Stimulated activated effector memory CD8-positive, alpha-beta T cell treated with anti-CD3 and anti-CD28 coated beads, Interleukin-12 subunit alpha, Interleukin-12 subunit beta, amount 100 ng/mL, for 72 hours (primary cell): ENCODE measurements around the gene MYRIP.

Experiments used
- ATAC-seq: fragments of 150-1000 bp; cut with Tn5 transposase; 2 replicates; pipeline ENCODE4 v1.10.0; 2021
- DNase-seq, 2 donors: peaks; one replicate each; pipeline ENCODE4 v3.0.0; 2021 to 2022; ENCODE audit warnings: low spot score in 2 of 2
- H3K27ac Mint-ChIP-seq: one replicate; pipeline ENCODE4 v1.8.0; 2022; ENCODE audit warnings: mild to moderate bottlenecking, mixed read lengths
- H3K36me3 Mint-ChIP-seq: one replicate; pipeline ENCODE4 v1.8.0; 2022; ENCODE audit warnings: mild to moderate bottlenecking, mixed read lengths
- H3K4me1 Mint-ChIP-seq: one replicate; pipeline ENCODE4 v1.8.0; 2022; ENCODE audit warnings: mixed read lengths
- H3K4me3 Mint-ChIP-seq: one replicate; pipeline ENCODE4 v1.8.0; 2022; ENCODE audit warnings: mild to moderate bottlenecking, mixed read lengths
- H3K9me3 Mint-ChIP-seq: one replicate; pipeline ENCODE4 v1.8.0; 2022; ENCODE audit warnings: mixed read lengths

The MYRIP gene

DNA sequence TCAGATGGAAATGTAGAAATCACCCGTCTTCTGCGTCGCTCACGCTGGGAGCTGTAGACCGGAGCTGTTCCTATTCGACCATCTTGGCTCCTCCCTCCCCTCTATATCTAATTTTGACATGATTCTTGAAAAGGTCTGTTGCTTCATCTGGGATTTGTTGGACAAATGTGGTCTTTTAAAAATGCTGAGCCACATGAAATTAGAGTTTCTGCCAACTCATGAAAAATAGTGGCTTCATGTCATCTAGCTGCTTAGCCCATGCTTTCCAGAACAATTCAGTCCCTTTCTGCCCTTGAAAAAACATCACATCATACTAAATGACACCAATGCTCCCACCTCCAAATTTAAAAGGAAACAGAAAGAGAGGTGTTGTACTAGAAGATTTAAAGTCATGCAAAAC is 351.5 kb downstream of the MYRIP start:
- ATAC-seq (no peak), DNase-seq (no peak)
- peaks cover 8% of the 10 kb centered on the region for H3K9me3 Mint-ChIP-seq
- H3K27ac Mint-ChIP-seq: no peak overlapping the region
- no peaks in the 10 kb centered on the region for H3K4me1 Mint-ChIP-seq
- H3K4me3 Mint-ChIP-seq: no peak overlapping the region
- H3K36me3 Mint-ChIP-seq: no peaks in the 10 kb centered on the region

DNA sequence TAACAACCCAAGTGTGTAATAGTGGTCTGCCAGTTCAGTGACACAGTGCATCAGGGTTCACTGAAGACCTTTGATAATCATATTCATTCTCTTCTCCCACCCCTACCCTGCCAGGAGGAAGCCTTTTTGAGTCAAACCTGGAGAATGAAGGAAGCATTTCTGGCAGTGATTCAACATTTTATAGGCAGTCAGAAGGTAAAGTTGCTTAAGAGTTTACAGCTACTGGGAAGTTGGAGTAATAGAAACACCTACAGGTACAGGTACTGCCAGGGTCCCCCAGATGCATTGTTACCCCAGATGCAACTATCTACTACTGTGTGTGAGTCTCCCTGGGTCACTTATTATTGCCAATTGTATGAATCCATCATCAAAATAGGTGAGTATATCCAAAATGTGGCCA is 353.2 kb downstream of the MYRIP start:
- H3K9me3 Mint-ChIP-seq: peaks cover 8% of the 10 kb centered on the region
- no peak overlapping the region for H3K4me3 Mint-ChIP-seq
- ATAC-seq: no peak
- DNase-seq: no peak
- H3K4me1 Mint-ChIP-seq: no peaks in the 10 kb centered on the region
- H3K27ac Mint-ChIP-seq: no peak overlapping the region
- H3K36me3 Mint-ChIP-seq: no peaks in the 10 kb centered on the region

DNA sequence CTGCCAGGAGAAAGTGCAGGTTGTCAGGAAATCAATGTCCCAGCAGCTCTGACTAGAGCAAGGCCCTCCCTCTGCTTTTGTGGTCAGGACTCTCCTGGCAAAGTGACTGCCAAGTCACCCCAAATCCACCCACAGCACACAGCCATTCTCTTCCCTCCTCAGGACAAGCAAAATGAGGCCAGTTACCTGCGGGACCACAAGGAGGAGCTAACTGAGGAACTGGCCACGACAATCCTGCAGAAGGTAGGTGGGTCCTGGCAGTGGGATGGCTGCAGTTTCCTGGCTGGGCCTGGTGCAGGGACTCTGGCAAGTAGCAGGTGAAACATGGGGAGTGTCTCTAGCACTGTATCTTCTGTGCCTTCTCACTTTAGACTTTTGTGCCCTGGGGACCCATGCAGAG is 357.6 kb downstream of the MYRIP start:
- Mint-ChIP-seq H3K36me3 (no peaks in the 10 kb centered on the region), H3K4me3 (no peak overlapping the region), H3K4me1 (peaks cover 13% of the 10 kb centered on the region)

DNA sequence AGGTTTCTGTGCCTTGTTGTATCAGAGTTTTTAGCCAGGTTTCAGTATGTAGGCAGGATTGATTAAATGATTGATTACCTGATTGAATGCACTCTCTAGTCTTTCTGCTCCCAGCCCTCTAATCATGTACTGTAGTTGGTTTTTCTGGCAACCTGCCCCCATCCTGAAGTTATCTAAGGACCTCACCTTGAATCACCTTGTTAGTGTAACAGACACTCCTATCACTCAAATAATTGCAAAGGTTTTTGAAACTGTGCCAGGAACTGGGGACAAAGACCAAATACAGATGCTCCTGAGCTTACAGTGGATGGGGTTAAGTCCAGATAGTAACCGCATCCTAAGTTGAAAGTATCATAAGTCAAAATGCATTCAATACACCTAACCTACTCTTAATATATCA is 358.5 kb downstream of the MYRIP start:
- DNase-seq (no peak), ATAC-seq (no peak)
- H3K9me3 Mint-ChIP-seq: no peaks in the 10 kb centered on the region
- no peaks in the 10 kb centered on the region for H3K36me3 Mint-ChIP-seq
- H3K27ac Mint-ChIP-seq: no peak overlapping the region
- no peak overlapping the region for H3K4me3 Mint-ChIP-seq
- H3K4me1 Mint-ChIP-seq: peaks cover 13% of the 10 kb centered on the region

More for the DNA sequence above, 357.6 kb downstream of the MYRIP start:
- Mint-ChIP-seq H3K9me3 (no peaks in the 10 kb centered on the region), H3K27ac (no peak overlapping the region)
- ATAC-seq: no peak
- no peak for DNase-seq

DNA sequence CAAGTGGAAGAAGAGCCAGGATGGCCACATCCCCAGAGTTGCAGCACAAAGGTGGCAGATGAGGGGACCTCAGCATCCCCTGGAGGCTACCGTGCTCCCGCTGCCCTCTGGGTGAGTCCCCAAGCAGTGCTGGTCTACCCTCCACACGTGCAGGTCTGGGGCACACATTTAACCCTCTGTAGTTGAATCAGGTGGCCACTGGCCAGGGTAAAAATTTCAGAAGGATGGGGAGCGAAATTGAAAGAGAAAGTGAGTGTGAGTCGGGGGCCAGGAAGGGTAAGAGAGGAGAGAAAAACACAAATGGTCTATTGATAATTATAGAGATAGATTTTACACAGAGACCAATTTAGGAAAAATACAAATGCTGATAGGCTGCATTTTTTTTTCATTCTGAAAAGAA is 360.6 kb downstream of the MYRIP start:
- Mint-ChIP-seq H3K27ac (no peak overlapping the region), H3K4me3 (peak overlapping the region; percentile 11), H3K4me1 (peaks cover 13% of the 10 kb centered on the region), H3K9me3 (no peaks in the 10 kb centered on the region), H3K36me3 (no peaks in the 10 kb centered on the region)
- ATAC-seq (no peak), DNase-seq (no peak)

DNA sequence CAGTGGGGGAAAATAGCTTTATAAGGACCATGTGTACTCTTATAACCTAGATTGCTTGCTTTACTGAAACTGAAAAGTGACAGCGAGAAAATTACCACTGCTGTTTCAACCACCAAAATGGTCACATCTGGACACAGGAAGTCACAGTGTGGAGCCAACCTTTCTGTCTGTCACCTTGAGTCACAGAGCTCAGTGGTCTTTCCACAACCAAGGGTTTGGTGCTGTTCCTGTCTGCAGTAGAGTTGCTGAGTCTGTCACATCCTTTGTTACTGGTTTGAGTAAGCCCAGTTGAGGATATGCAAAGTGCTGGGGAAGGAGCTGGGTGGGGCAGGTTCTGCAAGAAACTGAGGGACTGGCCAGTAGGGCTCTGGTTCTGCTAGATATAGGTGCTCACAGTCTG is 361.0 kb downstream of the MYRIP start:
- Mint-ChIP-seq H3K4me1 (peaks cover 13% of the 10 kb centered on the region), H3K27ac (no peak overlapping the region), H3K36me3 (no peaks in the 10 kb centered on the region), H3K4me3 (peak overlapping the region; percentile 11), H3K9me3 (no peaks in the 10 kb centered on the region)
- peak; percentile 87 for ATAC-seq
- DNase-seq: no peak

DNA sequence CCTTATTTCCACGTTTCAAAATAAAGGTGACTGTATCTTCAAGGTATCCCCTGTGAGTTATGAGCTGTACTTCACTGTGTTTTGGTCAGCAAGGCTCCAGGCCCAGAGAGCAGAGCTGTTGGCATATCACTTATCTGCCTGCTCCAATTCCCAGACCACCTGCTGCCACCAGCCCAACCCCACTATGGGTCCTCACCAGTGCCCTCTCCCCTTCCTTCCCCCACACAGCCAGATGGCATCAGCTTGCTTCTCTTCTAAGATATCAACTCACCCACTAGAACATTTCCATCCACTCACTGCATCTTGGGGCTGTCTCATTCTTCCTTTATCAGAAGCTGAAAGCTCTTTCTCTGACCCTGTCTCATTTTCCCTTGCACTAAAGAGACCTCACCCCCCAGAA is 363.2 kb downstream of the MYRIP start:
- no peak for DNase-seq
- Mint-ChIP-seq H3K4me3 (no peak overlapping the region), H3K27ac (no peak overlapping the region), H3K4me1 (peaks cover 13% of the 10 kb centered on the region), H3K9me3 (no peaks in the 10 kb centered on the region), H3K36me3 (no peaks in the 10 kb centered on the region)
- ATAC-seq: no peak

DNA sequence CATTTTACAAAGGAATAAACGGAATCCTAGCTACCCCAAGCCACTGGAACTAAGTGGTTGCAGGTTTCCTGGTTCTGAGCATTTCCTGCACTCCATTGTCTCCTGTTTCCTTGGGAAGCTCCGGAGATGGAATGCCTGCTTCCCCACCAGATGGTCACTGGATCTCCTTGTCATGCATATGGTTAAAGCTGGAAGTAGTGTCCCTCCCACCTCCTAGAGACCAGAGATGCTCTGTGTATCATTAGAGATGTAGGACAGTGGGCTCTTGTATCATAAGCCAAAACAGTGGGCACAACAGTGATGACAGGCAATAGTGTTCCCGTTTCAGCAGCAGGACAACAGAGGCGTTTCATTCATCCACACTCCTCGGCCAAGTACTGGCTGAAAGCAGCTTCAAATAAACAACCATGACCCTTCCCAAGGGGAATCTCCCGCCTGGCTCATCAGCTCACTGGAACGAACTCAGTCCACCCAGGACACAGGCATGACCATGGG is 363.9 kb downstream of the MYRIP start:
- Mint-ChIP-seq H3K4me3 (no peak overlapping the region), H3K4me1 (peaks cover 13% of the 10 kb centered on the region), H3K27ac (no peak overlapping the region), H3K9me3 (no peaks in the 10 kb centered on the region), H3K36me3 (no peaks in the 10 kb centered on the region)
- DNase-seq (no peak), ATAC-seq (no peak)

DNA sequence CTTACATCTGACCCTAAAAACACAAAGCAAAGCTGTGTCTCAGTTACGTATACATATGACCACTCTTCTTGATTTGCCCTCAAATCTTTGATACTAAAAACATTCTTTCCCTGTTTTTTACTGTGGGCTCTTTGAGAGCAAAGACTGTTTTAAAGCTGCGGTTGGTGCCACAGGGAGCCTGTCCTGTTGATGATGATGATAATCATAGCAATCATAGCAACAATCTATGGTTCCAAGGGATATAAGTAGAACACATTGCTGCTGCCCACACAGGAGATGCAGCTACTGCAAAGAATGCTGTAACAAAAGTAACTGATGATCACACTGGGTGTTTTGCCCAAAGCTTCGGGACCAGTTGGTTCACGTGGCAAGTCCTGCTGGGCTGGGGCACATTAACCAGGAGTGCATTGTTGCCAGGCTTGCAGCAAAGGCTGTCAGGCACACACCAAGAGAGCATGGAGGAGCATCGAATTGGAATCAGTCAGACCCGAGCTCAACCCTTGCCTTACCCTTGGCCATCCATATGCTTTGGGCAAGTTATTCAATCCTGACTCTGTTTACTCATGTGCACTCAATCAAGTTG is 368.7 kb downstream of the MYRIP start:
- H3K27ac Mint-ChIP-seq: no peak overlapping the region
- H3K4me3 Mint-ChIP-seq: no peak overlapping the region
- no peak for DNase-seq
- no peaks in the 10 kb centered on the region for H3K4me1 Mint-ChIP-seq
- no peaks in the 10 kb centered on the region for H3K9me3 Mint-ChIP-seq
- no peak for ATAC-seq
- H3K36me3 Mint-ChIP-seq: no peaks in the 10 kb centered on the region

DNA sequence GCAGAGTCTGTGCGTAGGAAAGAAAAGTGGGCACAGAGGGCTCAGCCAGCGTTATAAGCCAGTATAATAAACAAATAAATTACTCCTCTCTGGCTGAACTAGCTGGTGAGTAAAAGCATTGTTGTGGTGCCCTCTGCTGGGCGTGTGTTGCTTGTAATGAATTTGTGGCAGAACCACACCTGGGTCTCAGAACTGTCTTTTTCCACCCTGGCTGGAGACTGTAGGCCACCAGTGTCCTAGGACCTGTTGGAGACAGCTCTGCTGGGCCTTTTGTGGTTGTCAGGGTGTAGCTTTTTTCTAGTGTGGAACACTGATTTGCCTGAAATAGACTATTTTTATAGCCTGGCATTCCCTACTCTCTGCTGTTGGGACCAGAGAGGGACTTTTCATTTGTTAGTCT is 369.6 kb downstream of the MYRIP start:
- Mint-ChIP-seq H3K9me3 (no peaks in the 10 kb centered on the region), H3K4me1 (no peaks in the 10 kb centered on the region), H3K36me3 (no peaks in the 10 kb centered on the region), H3K4me3 (no peak overlapping the region), H3K27ac (no peak overlapping the region)
- peak; percentile 33 to 74 for DNase-seq
- peak; percentile 45 for ATAC-seq

DNA sequence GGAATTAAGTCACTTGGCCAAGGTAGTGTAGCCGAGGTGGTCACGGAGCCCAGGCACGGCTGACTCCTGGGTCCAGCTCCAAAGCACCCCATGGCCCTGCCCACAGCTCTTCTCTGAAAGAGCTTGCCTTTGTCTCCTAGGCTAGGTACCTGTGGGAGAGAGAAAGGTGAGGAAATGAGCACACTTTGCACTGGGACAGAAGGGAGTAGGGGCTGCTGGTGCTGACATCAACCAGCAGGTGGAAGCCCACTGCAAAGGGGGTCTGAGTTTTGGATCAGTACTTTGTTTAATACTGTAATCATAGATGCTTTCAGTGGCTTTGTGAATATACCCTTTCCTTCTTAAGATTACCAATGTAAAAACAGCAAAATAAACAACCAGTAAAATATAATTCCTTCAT is 371.8 kb downstream of the MYRIP start:
- Mint-ChIP-seq H3K4me1 (peaks cover 6% of the 10 kb centered on the region), H3K4me3 (no peak overlapping the region), H3K27ac (no peak overlapping the region), H3K9me3 (no peaks in the 10 kb centered on the region), H3K36me3 (no peaks in the 10 kb centered on the region)
- DNase-seq: peak in 1 of 2 donors; percentile 29
- ATAC-seq: peak; percentile 33

DNA sequence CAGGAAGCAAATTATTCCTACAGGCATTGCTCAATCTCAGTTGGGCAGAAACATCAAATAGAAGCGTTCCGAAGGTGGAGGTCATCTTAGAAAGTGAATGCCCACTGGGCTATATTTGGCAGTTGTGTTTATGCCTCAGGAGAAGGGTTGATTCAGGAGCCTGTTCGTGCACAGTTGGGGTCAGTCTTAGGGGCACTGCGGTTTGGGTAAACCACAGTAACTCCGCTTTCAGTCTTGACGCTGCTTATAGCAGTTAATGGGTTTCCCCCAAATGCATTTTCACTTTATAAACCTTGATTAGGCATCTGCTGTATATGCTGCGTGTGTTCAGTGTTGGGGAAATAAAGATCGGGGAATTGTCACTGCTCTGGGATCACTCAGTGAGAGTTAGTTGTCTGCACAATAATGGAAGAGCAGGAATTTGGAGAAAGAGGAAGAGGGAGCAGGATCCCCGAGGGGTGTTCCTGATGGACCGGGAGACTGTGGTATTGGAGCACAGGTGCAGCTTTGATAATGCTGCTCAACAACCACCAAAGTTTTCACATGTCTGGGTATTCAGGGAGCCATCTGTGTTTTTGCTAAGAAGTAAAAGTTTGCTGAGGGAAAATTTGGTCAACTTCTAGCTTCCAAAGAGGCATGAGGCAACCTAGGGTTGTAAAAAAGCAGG is 375.8 kb downstream of the MYRIP start:
- no peak overlapping the region for H3K4me3 Mint-ChIP-seq
- peaks cover 6% of the 10 kb centered on the region for H3K4me1 Mint-ChIP-seq
- no peak for ATAC-seq
- no peaks in the 10 kb centered on the region for H3K36me3 Mint-ChIP-seq
- no peak overlapping the region for H3K27ac Mint-ChIP-seq
- no peak for DNase-seq
- H3K9me3 Mint-ChIP-seq: no peaks in the 10 kb centered on the region

DNA sequence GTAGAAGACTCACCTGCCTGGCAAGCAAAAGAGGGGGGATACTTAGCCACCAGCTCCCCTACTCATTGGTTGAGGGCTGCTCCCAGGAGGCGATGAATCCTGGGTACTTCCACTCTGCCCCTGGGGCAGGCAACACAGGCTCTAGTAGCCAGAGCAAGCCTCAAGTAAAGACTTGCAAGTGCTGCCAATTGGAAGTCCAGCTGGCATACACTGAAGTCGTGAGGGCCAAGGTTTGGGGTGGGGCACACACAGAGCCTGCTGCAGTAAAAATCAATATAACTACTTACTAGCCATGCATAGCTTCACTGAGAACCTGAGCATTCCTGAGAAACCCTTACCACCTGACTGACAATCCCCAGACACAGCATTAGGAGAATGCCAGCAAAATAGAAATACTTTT is 377.1 kb downstream of the MYRIP start:
- Mint-ChIP-seq H3K36me3 (no peaks in the 10 kb centered on the region), H3K4me1 (peaks cover 6% of the 10 kb centered on the region), H3K27ac (no peak overlapping the region), H3K9me3 (no peaks in the 10 kb centered on the region), H3K4me3 (no peak overlapping the region)
- DNase-seq (no peak), ATAC-seq (no peak)

DNA sequence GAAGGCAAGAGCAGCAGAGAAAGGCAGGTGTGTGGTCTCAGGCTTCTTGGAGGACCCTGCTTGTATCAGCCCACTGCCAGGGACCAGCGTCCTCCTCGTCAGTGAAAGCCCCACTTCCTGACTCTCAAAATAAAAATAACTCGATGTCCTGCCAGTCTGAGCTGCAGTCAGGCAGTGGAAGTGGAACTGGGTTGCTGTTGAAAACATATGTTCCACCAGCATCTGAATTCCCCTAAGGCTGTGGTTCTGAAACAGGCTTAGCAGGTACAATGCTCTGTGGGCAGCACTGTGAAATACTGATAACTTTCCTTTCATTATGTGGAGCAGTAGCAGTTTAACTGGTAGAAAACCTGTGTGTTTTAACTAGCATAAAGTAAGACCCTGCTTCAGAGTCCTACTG is 378.5 kb downstream of the MYRIP start:
- DNase-seq (no peak), ATAC-seq (no peak)
- Mint-ChIP-seq H3K36me3 (no peaks in the 10 kb centered on the region), H3K4me1 (peaks cover 6% of the 10 kb centered on the region), H3K9me3 (no peaks in the 10 kb centered on the region), H3K27ac (no peak overlapping the region), H3K4me3 (no peak overlapping the region)

DNA sequence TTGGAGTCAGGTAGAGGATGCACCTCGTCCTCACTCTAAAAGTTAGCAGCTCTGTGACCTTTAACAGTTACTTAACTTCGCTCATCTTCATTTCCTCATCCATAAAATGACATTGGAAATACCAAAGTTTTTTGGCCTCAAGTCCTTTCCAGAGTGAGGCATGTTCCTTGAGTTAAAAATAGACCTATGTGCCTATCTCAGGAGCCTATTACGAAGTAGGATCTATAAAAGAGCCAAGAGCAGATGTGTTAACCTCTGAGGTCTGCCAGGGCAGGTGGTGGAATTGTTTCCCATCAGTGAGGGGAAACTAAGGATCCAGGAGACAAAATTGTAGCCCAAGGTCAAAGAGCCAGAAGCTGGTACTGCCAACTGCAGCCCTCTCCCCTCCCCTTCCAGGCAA is 379.7 kb downstream of the MYRIP start:
- H3K27ac Mint-ChIP-seq: no peak overlapping the region

DNA sequence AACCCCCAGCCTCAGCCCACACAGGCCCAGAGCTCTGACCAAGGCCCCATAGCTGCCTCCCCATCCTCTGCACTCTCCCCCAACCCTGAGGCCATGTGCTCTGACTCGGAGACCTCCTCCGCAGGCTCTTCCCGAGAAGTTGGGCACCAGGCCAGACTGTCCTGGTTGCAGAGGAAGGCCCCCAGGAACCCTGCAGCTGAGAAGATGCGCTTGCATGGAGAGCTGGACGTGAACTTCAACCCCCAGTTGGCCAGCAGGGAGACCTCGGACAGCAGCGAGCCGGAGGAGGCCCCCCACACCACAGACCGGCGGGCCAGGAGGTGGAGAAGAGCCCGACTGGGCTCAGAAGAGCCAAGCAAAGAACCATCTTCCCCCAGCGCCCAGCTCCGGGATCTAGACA is 380.6 kb downstream of the MYRIP start:
- no peak overlapping the region for H3K4me3 Mint-ChIP-seq
- no peaks in the 10 kb centered on the region for H3K36me3 Mint-ChIP-seq
- H3K4me1 Mint-ChIP-seq: peaks cover 4% of the 10 kb centered on the region
- ATAC-seq (no peak), DNase-seq (no peak)
- no peak overlapping the region for H3K27ac Mint-ChIP-seq
- no peaks in the 10 kb centered on the region for H3K9me3 Mint-ChIP-seq

More for the DNA sequence above, 379.7 kb downstream of the MYRIP start:
- H3K36me3 Mint-ChIP-seq: no peaks in the 10 kb centered on the region
- H3K4me3 Mint-ChIP-seq: no peak overlapping the region
- ATAC-seq: no peak
- no peak for DNase-seq
- peaks cover 6% of the 10 kb centered on the region for H3K4me1 Mint-ChIP-seq
- no peaks in the 10 kb centered on the region for H3K9me3 Mint-ChIP-seq
